ENCODE results near the gene LIPK.

DNA sequence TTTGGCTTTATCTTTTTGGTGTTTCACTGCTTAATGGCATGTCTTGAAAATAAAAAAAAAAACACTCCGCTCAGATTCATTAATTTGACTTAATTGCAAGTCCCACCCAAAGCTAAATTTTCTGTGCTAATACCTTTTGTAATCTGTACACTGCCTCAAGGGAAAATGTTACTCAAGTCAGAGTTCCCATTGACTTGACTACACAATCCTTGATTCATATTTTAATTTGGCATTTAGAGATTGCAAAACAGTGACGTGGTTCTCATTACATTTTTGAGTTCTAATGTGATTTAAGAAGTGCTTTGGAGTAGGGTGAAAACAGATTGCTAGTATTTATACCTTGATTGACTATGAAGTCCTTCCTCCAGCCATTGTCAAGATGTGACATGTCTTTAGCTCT, 75.2 kb downstream of the LIPK start:
- TF ChIP-seq, protein P1, sequence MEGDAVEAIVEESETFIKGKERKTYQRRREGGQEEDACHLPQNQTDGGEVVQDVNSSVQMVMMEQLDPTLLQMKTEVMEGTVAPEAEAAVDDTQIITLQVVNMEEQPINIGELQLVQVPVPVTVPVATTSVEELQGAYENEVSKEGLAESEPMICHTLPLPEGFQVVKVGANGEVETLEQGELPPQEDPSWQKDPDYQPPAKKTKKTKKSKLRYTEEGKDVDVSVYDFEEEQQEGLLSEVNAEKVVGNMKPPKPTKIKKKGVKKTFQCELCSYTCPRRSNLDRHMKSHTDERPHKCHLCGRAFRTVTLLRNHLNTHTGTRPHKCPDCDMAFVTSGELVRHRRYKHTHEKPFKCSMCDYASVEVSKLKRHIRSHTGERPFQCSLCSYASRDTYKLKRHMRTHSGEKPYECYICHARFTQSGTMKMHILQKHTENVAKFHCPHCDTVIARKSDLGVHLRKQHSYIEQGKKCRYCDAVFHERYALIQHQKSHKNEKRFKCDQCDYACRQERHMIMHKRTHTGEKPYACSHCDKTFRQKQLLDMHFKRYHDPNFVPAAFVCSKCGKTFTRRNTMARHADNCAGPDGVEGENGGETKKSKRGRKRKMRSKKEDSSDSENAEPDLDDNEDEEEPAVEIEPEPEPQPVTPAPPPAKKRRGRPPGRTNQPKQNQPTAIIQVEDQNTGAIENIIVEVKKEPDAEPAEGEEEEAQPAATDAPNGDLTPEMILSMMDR (IDR thresholded peaks at IDR 0.05) = no peak
- TF ChIP-seq POLR2A (IDR thresholded peaks at IDR 0.05) = no peak

Measured in esophagus squamous epithelium (tissue), 4 donors.